ENCODE measurements around the gene ZNF532.

DNA sequence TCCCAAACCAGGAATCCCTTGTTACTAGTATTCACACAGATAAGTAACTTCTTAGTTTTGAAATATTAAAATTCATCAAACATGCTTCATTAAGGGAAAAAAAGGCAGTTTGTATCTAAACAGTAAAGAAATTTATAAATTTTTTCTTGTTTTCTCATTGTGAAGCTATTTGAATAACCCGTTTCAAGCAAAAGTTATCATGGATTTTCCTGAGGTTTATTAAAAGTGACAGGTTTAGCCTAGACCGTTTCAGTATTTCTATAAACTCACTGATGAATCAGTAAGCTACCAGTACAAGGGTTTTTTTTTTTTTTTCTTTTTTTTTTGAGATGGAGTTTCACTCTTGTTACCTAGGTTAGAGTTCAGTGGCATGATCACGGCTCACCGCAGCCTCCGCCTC lies 20.0 kb downstream of the ZNF532 start:
- TF ChIP-seq, protein P1, sequence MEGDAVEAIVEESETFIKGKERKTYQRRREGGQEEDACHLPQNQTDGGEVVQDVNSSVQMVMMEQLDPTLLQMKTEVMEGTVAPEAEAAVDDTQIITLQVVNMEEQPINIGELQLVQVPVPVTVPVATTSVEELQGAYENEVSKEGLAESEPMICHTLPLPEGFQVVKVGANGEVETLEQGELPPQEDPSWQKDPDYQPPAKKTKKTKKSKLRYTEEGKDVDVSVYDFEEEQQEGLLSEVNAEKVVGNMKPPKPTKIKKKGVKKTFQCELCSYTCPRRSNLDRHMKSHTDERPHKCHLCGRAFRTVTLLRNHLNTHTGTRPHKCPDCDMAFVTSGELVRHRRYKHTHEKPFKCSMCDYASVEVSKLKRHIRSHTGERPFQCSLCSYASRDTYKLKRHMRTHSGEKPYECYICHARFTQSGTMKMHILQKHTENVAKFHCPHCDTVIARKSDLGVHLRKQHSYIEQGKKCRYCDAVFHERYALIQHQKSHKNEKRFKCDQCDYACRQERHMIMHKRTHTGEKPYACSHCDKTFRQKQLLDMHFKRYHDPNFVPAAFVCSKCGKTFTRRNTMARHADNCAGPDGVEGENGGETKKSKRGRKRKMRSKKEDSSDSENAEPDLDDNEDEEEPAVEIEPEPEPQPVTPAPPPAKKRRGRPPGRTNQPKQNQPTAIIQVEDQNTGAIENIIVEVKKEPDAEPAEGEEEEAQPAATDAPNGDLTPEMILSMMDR (IDR thresholded peaks at IDR 0.05; ENCODE audit: low read depth, low read length) = no peak
- no peak for TF ChIP-seq EZH2phosphoT487 (IDR thresholded peaks at IDR 0.05; ENCODE audit: low read depth)

All from OCI-LY3 (cell line).